SJCRH30 (cell line): ENCODE results near the gene BORCS5. TPM values are rescaled to one million over a fixed set of nuclear protein-coding genes. Genes with fewer than 3 reads are reported as not detected.
"Not testable (repeated sequence)": the region's sequence is repeated elsewhere in the genome, so short reads cannot be mapped to it uniquely, and the experiment has no call there.

Source experiments
- DNase-seq, 2 experiments: peaks; one replicate each; pipeline ENCODE4 v3.0.0-alpha.2; 2015 to 2020
- H3K27ac ChIP-seq: fragments of 250-450 bp; sonication (Bioruptor Pico); 2 replicates; pipeline ENCODE4 v1.5.1; 2020; ENCODE audit warnings: mild to moderate bottlenecking, moderate library complexity
- H3K27me3 ChIP-seq: fragments of 250-450 bp; sonication (Bioruptor Pico); 2 replicates; pipeline ENCODE4 v1.5.1; 2020; ENCODE audit warnings: mild to moderate bottlenecking, moderate library complexity
- H3K36me3 ChIP-seq: fragments of 250-450 bp; sonication (Bioruptor Pico); 2 replicates; pipeline ENCODE4 v1.5.1; 2020; ENCODE audit warnings: mild to moderate bottlenecking, moderate library complexity
- H3K4me1 ChIP-seq: fragments of 250-450 bp; sonication (Bioruptor Pico); 2 replicates; pipeline ENCODE4 v1.5.1; 2020; ENCODE audit warnings: mild to moderate bottlenecking, moderate library complexity
- H3K4me3 ChIP-seq: fragments of 250-450 bp; sonication (Bioruptor Pico); 2 replicates; pipeline ENCODE4 v1.5.1; 2020; ENCODE audit warnings: mild to moderate bottlenecking, moderate library complexity
- H3K9me3 ChIP-seq: fragments of 250-450 bp; sonication (Bioruptor Pico); replicated peaks from 2 replicates; pipeline ENCODE4 v1.5.1; 2020; ENCODE audit warnings: mild to moderate bottlenecking, moderate library complexity
- total RNA-seq: library from RNA; depleted of rRNA; stranded (reverse); fragments of >200 nt; shearing (Covaris generic); gene quantifications from 2 replicates; pipeline ENCODE4 v1.2.3, GENCODE V29; 2014

The BORCS5 gene
- total RNA-seq, 1 experiment from 2014 or later, result 5.2 TPM

DNA sequence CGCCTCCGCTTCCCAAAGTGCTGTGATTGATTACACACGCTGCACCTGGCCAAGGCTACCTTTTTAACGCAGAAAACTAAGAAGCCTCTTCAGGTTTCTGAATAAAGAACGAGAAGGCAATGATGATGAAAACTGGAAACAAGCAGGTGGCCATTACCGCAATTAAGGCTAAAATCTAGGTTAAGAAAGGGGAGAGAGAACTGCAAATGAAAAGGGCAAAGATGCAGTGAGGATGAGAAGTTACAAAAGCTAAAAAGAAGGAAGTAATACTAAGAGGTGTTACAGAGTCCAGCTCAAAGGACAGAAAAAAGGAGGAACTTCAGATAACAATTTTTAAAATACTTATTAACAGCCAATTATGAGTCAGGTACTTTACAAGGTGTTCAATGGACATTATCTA is 126.1 kb downstream of the BORCS5 start:
- no peaks in the 10 kb centered on the region for H3K27me3 ChIP-seq
- no peak overlapping the region for H3K4me3 ChIP-seq
- no peaks in the 10 kb centered on the region; the same call in 1 of the 2 replicates for H3K36me3 ChIP-seq
- no peak for DNase-seq
- H3K4me1 ChIP-seq, result no peaks in the 10 kb centered on the region
- no peak overlapping the region for H3K27ac ChIP-seq
- H3K9me3 ChIP-seq, result no peaks in the 10 kb centered on the region

DNA sequence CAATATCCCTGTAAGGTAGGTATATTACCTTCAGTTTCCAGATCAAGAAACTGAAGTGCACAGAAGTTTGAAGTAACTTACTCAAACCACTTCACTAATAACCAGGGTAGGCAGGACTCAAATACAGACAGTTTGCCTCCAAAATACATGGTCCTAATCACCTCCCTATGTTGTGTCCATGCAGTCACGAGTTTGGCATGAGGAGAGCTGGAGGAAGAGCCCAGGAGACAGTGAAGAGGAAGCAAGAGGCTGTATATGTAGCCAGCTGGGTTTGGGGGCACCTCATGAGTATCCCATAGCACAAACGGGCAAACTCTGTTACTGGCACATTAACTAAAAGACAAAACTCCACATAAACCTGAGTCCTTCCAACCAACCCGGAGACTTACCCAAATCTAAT is 126.6 kb downstream of the BORCS5 start:
- Histone ChIP-seq H3K9me3 (no peaks in the 10 kb centered on the region), H3K36me3 (no peaks in the 10 kb centered on the region; the same call in 1 of the 2 replicates), H3K27ac (no peak overlapping the region), H3K4me1 (no peaks in the 10 kb centered on the region), H3K27me3 (no peaks in the 10 kb centered on the region), H3K4me3 (no peak overlapping the region)
- no peak for DNase-seq

GRCh38 chr12:12486661-12487240 is 129.9 kb downstream of the BORCS5 start:
- Histone ChIP-seq H3K4me1 (no peaks in the 10 kb centered on the region), H3K4me3 (no peak overlapping the region), H3K9me3 (no peaks in the 10 kb centered on the region), H3K36me3 (no peaks in the 10 kb centered on the region; the same call in 1 of the 2 replicates), H3K27me3 (no peaks in the 10 kb centered on the region), H3K27ac (no peak overlapping the region)
- no peak for DNase-seq

DNA sequence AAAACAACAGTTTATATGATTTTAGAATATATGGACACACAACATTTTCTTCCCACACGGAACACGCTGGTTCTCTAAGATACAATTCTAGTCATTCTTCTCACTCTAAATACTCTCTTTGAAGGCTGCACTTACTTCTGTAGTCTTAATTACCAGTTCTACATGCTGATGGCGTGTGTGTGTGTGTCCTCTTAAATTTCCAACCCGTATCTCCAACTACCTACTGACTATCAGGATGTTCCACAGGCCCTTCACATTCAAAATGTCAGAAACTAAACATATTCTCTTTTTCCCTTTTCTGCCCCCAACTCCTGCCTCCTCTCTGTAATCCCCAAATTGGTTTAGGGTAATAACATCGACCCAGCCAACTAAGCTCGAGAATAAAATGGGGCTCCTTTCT is 130.6 kb downstream of the BORCS5 start:
- H3K27ac ChIP-seq, result no peak overlapping the region
- no peak for DNase-seq
- H3K27me3 ChIP-seq, result no peaks in the 10 kb centered on the region

DNA sequence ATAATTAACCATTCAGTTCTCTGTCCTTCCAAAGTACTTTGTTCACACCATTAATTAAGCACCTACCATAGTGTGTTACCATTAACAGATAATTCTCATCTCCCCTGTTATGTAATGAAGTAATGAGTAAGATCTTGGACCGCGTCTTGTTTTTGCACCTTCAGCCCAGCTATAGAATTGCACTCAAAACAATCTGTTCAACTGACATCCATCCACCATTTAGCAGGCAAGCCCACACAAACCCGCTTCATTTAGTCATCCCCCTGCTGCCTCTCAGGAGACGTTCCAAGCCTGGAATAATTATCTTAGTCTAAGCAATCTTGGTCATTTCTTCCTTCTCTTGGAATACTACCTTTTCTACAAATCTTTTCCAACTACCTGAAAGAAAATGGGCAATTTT is 131.4 kb downstream of the BORCS5 start:
- no peak for DNase-seq
- no peaks in the 10 kb centered on the region for H3K9me3 ChIP-seq
- H3K27me3 ChIP-seq, result no peaks in the 10 kb centered on the region
- no peak overlapping the region for H3K4me3 ChIP-seq
- no peaks in the 10 kb centered on the region for H3K4me1 ChIP-seq
- no peaks in the 10 kb centered on the region; the same call in 1 of the 2 replicates for H3K36me3 ChIP-seq
- no peak overlapping the region for H3K27ac ChIP-seq

More for the DNA sequence above, 130.6 kb downstream of the BORCS5 start:
- Histone ChIP-seq H3K9me3 (no peaks in the 10 kb centered on the region), H3K4me1 (no peaks in the 10 kb centered on the region), H3K36me3 (no peaks in the 10 kb centered on the region; the same call in 1 of the 2 replicates), H3K4me3 (no peak overlapping the region)

DNA sequence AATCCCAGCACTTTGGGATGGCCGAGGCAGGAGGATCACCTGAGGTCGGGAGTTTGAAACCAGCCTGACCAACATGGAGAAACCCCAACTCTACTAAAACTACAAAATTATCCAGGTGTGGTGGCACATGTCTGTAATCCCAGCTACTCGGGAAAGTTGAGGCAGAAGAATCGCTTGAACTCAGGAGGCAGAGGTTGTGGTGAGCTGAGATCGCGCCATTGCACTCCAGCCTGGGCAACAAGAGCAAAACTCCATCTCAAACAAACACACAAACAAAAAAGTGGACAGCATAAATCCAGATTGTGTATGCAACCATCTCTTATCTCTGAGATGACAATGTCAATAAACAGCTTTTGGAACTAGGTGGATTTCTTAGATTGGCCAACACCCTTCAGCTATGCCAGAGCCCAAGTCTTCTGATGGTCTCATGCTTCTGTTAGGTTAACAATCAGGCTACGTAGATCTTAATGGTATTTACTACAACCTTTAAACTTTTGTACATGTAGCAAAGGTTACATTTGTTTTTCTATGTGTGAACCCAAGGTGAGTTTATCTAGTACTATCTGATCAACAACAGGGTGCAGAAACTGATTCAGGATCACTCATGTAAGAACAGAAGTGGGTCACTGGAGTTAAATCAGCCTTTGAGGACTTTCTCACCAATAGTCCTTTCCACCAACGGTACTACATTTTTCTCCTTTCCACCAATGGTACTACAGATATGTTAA is 132.1 kb downstream of the BORCS5 start:
- Histone ChIP-seq H3K4me1 (no peaks in the 10 kb centered on the region), H3K9me3 (no peaks in the 10 kb centered on the region), H3K36me3 (no peaks in the 10 kb centered on the region; the same call in 1 of the 2 replicates), H3K27ac (no peak overlapping the region), H3K4me3 (no peak overlapping the region), H3K27me3 (no peaks in the 10 kb centered on the region)
- DNase-seq, result no peak

- no peaks in the 10 kb centered on the region; the same call in 1 of the 2 replicates for H3K36me3 ChIP-seq
- no peak overlapping the region for H3K27ac ChIP-seq
- H3K27me3 ChIP-seq, result no peaks in the 10 kb centered on the region
- H3K4me3 ChIP-seq, result no peak overlapping the region
- H3K9me3 ChIP-seq, result no peaks in the 10 kb centered on the region
- DNase-seq, result no peak
- no peaks in the 10 kb centered on the region for H3K4me1 ChIP-seq
Observed at GRCh38 chr12:12491606-12492005, 134.7 kb downstream of the BORCS5 start.

GRCh38 chr12:12492547-12492946 is 135.7 kb downstream of the BORCS5 start:
- Histone ChIP-seq H3K4me1 (no peaks in the 10 kb centered on the region), H3K36me3 (no peaks in the 10 kb centered on the region; the same call in 1 of the 2 replicates), H3K4me3 (no peak overlapping the region), H3K9me3 (no peaks in the 10 kb centered on the region), H3K27ac (no peak overlapping the region), H3K27me3 (no peaks in the 10 kb centered on the region)
- no peak for DNase-seq

GRCh38 chr12:12495536-12495935 is 138.7 kb downstream of the BORCS5 start:
- Histone ChIP-seq H3K36me3 (no peaks in the 10 kb centered on the region; the same call in 1 of the 2 replicates), H3K4me3 (no peak overlapping the region), H3K27me3 (no peaks in the 10 kb centered on the region), H3K27ac (no peak overlapping the region), H3K4me1 (no peaks in the 10 kb centered on the region), H3K9me3 (no peaks in the 10 kb centered on the region)
- no peak for DNase-seq

DNA sequence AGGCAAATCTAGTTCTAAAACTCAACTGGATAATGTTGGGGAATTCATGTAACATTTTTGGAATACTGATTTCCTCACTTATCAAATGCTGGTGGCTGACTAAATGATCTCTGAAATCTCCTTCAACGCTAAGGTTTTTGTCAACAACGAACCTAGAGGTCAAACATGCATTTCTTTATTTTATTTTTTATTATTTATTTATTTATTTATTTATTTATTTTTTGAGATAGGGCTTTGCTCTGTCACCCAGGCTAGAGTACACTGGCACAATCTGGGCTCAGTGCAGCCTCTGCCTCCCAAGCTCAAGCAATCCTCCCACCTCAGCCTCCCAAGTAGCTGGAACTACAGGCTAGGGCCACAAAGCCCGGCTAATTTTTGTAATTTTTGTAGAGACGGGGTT is 141.3 kb downstream of the BORCS5 start:
- no peak overlapping the region for H3K4me3 ChIP-seq
- no peak for DNase-seq
- no peak overlapping the region for H3K27ac ChIP-seq
- no peaks in the 10 kb centered on the region for H3K4me1 ChIP-seq
- no peaks in the 10 kb centered on the region for H3K9me3 ChIP-seq
- H3K27me3 ChIP-seq, result no peaks in the 10 kb centered on the region
- H3K36me3 ChIP-seq, result no peaks in the 10 kb centered on the region

DNA sequence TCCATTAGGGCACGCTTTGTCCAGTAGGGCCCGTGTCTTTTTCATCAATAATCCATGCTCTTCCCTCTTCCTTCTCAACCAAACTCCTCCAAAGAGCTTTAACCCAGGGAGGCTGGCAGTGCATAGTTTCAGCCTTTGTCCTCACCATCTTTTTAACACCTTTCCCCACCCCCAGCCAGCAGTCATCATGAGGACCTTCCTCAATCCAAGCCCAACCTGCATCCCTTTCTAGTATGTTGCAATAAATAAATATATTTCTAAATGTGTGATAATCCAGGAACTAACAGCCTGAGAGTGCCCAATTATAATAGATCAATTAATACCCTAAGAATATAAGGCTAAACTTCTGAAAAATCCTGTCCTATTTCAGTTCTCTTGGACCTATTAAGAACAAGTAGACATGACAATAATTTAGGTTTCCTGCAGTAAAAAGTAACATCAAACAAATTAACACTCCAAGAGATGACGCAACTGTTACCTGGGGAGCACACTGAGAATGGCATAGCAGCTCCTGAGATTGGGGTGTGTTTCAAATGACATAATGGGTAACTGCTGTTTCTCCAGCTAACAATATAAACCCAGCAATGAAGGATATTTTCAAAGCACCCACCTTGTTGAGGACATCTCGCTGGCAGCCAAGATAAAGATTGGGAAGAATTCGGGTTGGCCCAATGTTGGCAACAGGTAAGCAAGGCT is 143.2 kb downstream of the BORCS5 start:
- no peak overlapping the region for H3K4me3 ChIP-seq
- no peak overlapping the region for H3K27ac ChIP-seq
- no peaks in the 10 kb centered on the region for H3K4me1 ChIP-seq
- no peaks in the 10 kb centered on the region for H3K36me3 ChIP-seq
- no peaks in the 10 kb centered on the region for H3K27me3 ChIP-seq
- DNase-seq, result no peak
- no peaks in the 10 kb centered on the region for H3K9me3 ChIP-seq

DNA sequence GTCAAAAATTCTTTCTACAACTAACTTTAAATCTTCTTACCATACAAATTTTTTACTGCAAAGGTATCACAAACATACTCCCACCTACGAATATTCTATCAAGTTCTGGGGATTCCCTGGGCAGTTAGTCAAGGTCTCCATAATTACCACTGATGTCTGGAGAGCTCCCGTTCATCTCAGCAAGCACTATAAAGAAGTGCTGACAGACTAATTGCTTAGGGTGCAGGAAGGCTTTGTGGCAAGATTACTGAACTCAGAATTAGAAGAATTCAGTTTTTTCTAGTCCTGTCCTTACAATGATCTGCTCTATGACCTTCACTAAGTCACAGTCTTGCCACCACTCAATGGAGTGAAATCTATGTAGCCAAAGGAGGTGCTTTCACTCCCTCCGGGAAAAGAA is 144.2 kb downstream of the BORCS5 start:
- Histone ChIP-seq H3K27ac (no peak overlapping the region), H3K36me3 (no peaks in the 10 kb centered on the region), H3K27me3 (no peaks in the 10 kb centered on the region), H3K4me3 (no peak overlapping the region), H3K4me1 (no peaks in the 10 kb centered on the region), H3K9me3 (no peaks in the 10 kb centered on the region)
- DNase-seq, result no peak

DNA sequence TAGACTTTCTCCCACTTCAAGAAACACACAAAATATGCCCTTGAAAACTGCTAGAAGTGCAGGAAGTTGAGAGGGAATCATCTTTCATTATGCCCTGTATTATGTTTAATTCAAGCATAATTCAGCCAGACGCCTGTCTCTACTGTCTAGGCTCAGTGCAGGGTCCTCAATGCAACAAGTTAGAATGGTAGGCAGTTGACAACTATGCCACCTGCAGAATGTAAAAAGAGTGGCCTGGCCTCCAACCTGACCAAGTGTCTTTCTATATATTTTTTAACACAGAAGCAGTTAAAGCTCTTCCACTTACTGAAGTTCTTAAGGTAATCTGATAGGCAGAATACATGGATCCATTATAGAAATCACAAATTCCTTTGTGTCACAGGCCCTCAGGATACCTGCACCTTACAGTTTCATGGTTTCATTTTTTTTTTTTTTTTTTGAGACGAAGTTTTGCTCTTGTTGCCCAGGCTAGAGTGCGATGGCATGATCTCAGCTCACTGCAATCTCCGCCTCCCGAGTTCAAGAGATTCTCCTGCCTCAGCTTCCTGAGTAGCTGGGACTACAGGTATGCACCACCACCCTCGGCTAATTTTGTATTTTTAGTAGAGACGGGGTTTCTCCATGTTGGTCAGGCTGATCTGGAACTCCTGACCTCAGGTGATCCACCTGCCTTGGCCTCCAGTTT is 145.4 kb downstream of the BORCS5 start:
- not testable (repeated sequence) for H3K4me1 ChIP-seq, H3K27ac ChIP-seq, DNase-seq

GRCh38 chr12:12502815-12503151 is 145.9 kb downstream of the BORCS5 start:
- no peaks in the 10 kb centered on the region for H3K9me3 ChIP-seq
- no peak overlapping the region for H3K4me3 ChIP-seq
- no peaks in the 10 kb centered on the region for H3K27me3 ChIP-seq
- no peak overlapping the region for H3K27ac ChIP-seq
- no peaks in the 10 kb centered on the region for H3K36me3 ChIP-seq
- DNase-seq, result no peak
- no peaks in the 10 kb centered on the region for H3K4me1 ChIP-seq

More for the DNA sequence above, 145.4 kb downstream of the BORCS5 start:
- not testable (repeated sequence) for H3K27me3 ChIP-seq, H3K4me3 ChIP-seq, H3K36me3 ChIP-seq, H3K9me3 ChIP-seq
